ENCODE data around the gene S100A7A. TPM values are rescaled to one million over a fixed set of nuclear protein-coding genes. Genes with fewer than 3 reads are reported as not detected.

The S100A7A gene
- polyA plus RNA-seq, 2 donors, result 0.02 to 1.3 TPM

DNA sequence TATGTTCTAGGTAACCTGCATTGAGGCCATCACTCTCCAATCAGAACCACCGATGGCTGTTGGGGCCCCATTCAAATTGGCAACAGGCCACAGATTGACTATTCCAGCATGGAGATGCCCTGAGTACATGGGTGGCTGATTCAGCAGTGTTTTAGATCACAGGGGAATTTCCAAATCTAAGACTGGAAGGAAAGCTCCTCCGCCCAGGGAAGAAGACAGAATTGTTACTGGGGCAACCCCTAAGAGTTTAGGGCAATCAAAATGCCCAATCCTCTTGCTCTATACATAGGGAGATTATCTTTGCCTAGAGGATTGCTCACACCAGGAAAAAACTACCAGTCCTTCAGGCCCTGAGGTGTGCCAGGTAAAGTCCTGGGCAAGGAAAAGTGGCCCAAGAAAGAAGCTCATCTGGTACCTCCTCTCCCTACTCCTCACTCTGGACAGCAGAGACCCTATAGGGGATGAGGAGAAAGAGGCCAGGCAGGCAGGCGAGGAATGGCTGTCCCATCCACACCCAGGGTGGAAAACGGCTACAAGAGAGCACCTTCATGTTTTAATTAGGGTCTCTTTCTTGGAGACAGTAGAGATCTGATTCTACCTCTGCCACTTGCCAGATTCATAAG lies 31.3 kb upstream of the S100A7A start:
- Histone ChIP-seq H3K27ac (ENCODE audit: low read depth in 2 of 2, low read length in 1 of 2) (peak overlapping the region; percentile 86 to 95), H3K4me1 (ENCODE audit: control insufficient read depth in 2 of 2, insufficient read depth in 2 of 2, low read length in 1 of 2) (peaks cover 0 to 8% of the 10 kb centered on the region in 2 donors), H3K4me3 (ENCODE audit: low read depth in 1 of 2, low read length in 2 of 2) (no peak overlapping the region), H3K36me3 (ENCODE audit: control insufficient read depth in 2 of 2, insufficient read depth in 2 of 2, low read length in 1 of 2) (no peaks in the 10 kb centered on the region), H3K9me3 (ENCODE audit: control insufficient read depth in 2 of 2, insufficient read depth in 1 of 2, low read depth in 1 of 2, low read length in 1 of 2) (peaks cover 0 to 3% of the 10 kb centered on the region in 2 donors), H3K27me3 (ENCODE audit: control insufficient read depth in 1 of 2, insufficient read depth in 2 of 2, low read length in 2 of 2) (no peaks in the 10 kb centered on the region)
- 62 to 70% methylated on average over 4 of the region's 4 CpGs for WGBS, 2 donors

DNA sequence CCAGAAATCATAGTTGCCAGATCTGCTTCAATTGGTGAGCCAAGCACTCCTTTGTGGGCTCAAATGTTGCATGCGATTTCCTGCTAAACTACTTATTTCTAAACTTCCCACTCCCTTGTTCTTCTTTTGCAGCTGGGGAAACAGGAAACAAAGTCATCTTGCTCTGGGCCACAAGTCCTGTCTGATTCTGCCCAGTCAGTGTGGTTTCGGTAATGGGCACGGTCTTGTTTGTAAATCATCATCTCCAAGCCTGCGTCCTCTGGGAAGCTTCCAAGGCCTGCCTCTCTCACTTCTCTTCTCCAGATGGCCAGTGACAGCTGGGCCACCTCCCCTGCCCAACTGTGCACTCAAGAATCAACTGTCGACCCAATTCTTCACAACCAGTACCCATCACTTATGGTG lies 29.8 kb upstream of the S100A7A start:
- no peaks in the 10 kb centered on the region for H3K36me3 ChIP-seq (ENCODE audit: control insufficient read depth in 2 of 2, insufficient read depth in 2 of 2, low read length in 1 of 2)
- WGBS, 2 donors, result 31 to 45% methylated on average over 5 of the region's 5 CpGs
- peaks cover 0 to 11% of the 10 kb centered on the region in 2 donors for H3K4me1 ChIP-seq (ENCODE audit: control insufficient read depth in 2 of 2, insufficient read depth in 2 of 2, low read length in 1 of 2)
- no peak overlapping the region for H3K4me3 ChIP-seq (ENCODE audit: low read depth in 1 of 2, low read length in 2 of 2)
- H3K27ac ChIP-seq (ENCODE audit: low read depth in 2 of 2, low read length in 1 of 2), result peak overlapping the region; percentile 80 to 90
- no peaks in the 10 kb centered on the region for H3K9me3 ChIP-seq (ENCODE audit: control insufficient read depth in 2 of 2, insufficient read depth in 1 of 2, low read depth in 1 of 2, low read length in 1 of 2)
- H3K27me3 ChIP-seq (ENCODE audit: control insufficient read depth in 1 of 2, insufficient read depth in 2 of 2, low read length in 2 of 2), result no peaks in the 10 kb centered on the region

DNA sequence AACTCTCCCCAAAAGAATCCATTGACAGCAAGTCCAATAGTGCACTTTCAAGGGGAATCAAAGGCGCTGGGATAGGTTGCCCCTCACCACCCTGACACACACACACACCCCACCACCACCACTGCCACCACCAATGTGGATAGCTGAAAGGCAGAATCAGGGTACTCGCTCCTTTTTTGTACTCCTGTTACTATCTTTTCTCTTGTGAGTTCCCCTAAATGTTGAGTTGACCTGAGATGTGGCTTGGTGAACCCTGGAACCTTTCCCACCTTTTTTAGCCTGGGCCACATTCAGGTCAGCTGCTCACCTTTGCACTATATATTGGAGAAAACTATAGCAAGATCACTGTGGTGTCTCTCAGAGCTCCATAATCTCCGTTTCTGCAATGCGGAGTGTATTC lies 29.3 kb upstream of the S100A7A start:
- H3K4me1 ChIP-seq (ENCODE audit: control insufficient read depth in 2 of 2, insufficient read depth in 2 of 2, low read length in 1 of 2), result peaks cover 0 to 13% of the 10 kb centered on the region in 2 donors
- no peaks in the 10 kb centered on the region for H3K27me3 ChIP-seq (ENCODE audit: control insufficient read depth in 1 of 2, insufficient read depth in 2 of 2, low read length in 2 of 2)
- peak overlapping the region; percentile 80 to 90 for H3K27ac ChIP-seq (ENCODE audit: low read depth in 2 of 2, low read length in 1 of 2)
- no peak overlapping the region for H3K4me3 ChIP-seq (ENCODE audit: low read depth in 1 of 2, low read length in 2 of 2)
- no peaks in the 10 kb centered on the region for H3K9me3 ChIP-seq (ENCODE audit: control insufficient read depth in 2 of 2, insufficient read depth in 1 of 2, low read depth in 1 of 2, low read length in 1 of 2)
- WGBS, 2 donors, result 83 to 91% methylated on average over 4 of the region's 4 CpGs
- H3K36me3 ChIP-seq (ENCODE audit: control insufficient read depth in 2 of 2, insufficient read depth in 2 of 2, low read length in 1 of 2), result no peaks in the 10 kb centered on the region

DNA sequence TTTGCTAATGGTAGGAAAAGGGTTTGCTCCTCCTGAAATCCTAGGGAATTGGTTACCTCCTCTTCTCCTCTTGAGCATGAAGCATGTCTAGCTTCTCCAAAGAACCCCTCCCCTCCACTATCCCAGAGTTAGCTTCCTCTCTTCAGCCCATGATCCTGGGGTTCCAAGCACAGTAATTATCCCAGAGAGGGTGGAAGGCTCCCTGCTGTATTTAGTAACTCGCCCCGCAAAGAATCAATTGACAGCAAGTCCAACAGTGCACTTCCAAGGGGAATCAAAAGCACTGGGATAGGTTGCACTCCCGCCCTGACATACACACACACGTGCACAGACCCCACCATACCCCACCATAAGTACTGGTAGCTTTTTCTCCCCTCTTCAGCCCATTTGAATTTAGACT lies 28.5 kb upstream of the S100A7A start:
- H3K4me3 ChIP-seq (ENCODE audit: low read depth in 1 of 2, low read length in 2 of 2), result no peak overlapping the region
- H3K9me3 ChIP-seq (ENCODE audit: control insufficient read depth in 2 of 2, insufficient read depth in 1 of 2, low read depth in 1 of 2, low read length in 1 of 2), result no peaks in the 10 kb centered on the region
- H3K27ac ChIP-seq (ENCODE audit: low read depth in 2 of 2, low read length in 1 of 2), result peak overlapping the region; percentile 82 to 84
- H3K4me1 ChIP-seq (ENCODE audit: control insufficient read depth in 2 of 2, insufficient read depth in 2 of 2, low read length in 1 of 2), result peaks cover 0 to 16% of the 10 kb centered on the region in 2 donors
- H3K36me3 ChIP-seq (ENCODE audit: control insufficient read depth in 2 of 2, insufficient read depth in 2 of 2, low read length in 1 of 2), result no peaks in the 10 kb centered on the region
- WGBS, 2 donors, result 79 to 85% methylated on average over 4 of the region's 4 CpGs
- no peaks in the 10 kb centered on the region for H3K27me3 ChIP-seq (ENCODE audit: control insufficient read depth in 1 of 2, insufficient read depth in 2 of 2, low read length in 2 of 2)

DNA sequence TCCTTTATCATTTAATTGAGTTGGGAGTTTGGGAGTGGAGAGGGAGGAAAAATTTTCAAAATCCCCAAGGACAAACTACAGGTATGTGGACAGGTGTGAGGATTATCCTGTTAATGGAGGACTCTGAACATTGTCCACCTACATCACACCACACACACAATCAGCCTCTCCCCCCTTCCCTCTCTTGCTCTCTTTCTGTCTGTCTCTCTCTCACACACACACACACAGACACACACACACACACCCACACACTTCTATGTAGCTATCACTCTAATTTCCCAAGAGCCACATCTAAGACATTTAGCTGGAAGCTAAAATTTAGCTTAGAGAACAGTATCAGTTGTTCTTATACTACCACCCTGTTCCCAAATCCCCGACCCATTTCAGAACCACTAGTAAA lies 26.9 kb upstream of the S100A7A start:
- Histone ChIP-seq H3K36me3 (ENCODE audit: control insufficient read depth in 2 of 2, insufficient read depth in 2 of 2, low read length in 1 of 2) (no peaks in the 10 kb centered on the region), H3K9me3 (ENCODE audit: control insufficient read depth in 2 of 2, insufficient read depth in 1 of 2, low read depth in 1 of 2, low read length in 1 of 2) (no peaks in the 10 kb centered on the region), H3K27ac (ENCODE audit: low read depth in 2 of 2, low read length in 1 of 2) (peak overlapping the region; percentile 89 to 95), H3K4me3 (ENCODE audit: low read depth in 1 of 2, low read length in 2 of 2) (peak overlapping the region; percentile 53 to 64), H3K4me1 (ENCODE audit: control insufficient read depth in 2 of 2, insufficient read depth in 2 of 2, low read length in 1 of 2) (peaks cover 0 to 20% of the 10 kb centered on the region in 2 donors), H3K27me3 (ENCODE audit: control insufficient read depth in 1 of 2, insufficient read depth in 2 of 2, low read length in 2 of 2) (no peaks in the 10 kb centered on the region)
- WGBS, 2 donors, result 84 to 85% methylated on average over 1 of the region's 1 CpG

DNA sequence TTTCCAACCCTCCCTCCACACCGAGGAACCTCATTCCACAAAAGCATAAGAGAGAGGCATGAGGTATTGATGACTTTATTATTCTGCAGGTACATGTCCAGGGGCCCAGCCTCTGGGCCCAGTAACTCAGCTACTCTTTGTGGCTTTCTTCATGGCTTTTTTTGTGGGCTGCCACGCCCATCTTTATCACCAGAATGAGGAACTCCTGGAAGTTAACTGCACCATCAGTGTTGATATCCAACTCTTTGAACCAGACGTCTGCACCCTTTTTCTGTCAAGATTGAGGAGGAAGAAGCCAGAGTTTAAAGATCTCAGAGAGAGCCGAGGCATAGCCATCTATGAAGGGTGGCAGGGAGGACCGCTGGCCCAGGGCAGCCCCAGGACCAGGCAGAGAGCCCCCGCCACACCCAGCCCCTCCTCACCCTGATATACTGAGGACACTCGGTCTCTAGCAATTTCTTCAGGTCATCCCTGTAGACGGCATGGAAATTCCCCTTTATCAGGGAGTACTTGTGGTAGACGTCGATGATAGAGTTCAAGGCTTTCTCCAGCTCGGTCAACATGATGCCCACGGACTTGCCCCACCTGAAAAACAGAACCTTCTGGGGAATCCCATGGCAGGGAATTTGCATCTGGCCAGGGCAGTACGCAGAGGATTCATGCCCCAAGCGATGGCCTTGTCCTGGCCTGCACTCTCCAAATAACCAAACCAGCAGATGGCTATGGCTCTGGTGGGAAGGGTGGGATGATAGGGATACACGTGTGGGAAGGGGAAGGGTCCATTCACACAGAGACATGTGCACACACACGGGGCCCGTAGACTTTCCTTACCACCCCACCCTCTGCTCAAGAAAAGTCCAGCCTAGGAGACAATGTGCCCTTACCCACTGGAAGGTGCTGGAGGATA lies 26.1 kb upstream of the S100A7A start:
- WGBS, 2 donors, result 52 to 61% methylated on average over 17 of the region's 17 CpGs
- H3K4me1 ChIP-seq (ENCODE audit: control insufficient read depth in 2 of 2, insufficient read depth in 2 of 2, low read length in 1 of 2), result peaks cover 0 to 26% of the 10 kb centered on the region in 2 donors
- peak overlapping the region; percentile 89 to 95 for H3K27ac ChIP-seq (ENCODE audit: low read depth in 2 of 2, low read length in 1 of 2)
- no peaks in the 10 kb centered on the region for H3K36me3 ChIP-seq (ENCODE audit: control insufficient read depth in 2 of 2, insufficient read depth in 2 of 2, low read length in 1 of 2)
- H3K4me3 ChIP-seq (ENCODE audit: low read depth in 1 of 2, low read length in 2 of 2), result peak overlapping the region; percentile 53 to 64
- no peaks in the 10 kb centered on the region for H3K27me3 ChIP-seq (ENCODE audit: control insufficient read depth in 1 of 2, insufficient read depth in 2 of 2, low read length in 2 of 2)
- no peaks in the 10 kb centered on the region for H3K9me3 ChIP-seq (ENCODE audit: control insufficient read depth in 2 of 2, insufficient read depth in 1 of 2, low read depth in 1 of 2, low read length in 1 of 2)

DNA sequence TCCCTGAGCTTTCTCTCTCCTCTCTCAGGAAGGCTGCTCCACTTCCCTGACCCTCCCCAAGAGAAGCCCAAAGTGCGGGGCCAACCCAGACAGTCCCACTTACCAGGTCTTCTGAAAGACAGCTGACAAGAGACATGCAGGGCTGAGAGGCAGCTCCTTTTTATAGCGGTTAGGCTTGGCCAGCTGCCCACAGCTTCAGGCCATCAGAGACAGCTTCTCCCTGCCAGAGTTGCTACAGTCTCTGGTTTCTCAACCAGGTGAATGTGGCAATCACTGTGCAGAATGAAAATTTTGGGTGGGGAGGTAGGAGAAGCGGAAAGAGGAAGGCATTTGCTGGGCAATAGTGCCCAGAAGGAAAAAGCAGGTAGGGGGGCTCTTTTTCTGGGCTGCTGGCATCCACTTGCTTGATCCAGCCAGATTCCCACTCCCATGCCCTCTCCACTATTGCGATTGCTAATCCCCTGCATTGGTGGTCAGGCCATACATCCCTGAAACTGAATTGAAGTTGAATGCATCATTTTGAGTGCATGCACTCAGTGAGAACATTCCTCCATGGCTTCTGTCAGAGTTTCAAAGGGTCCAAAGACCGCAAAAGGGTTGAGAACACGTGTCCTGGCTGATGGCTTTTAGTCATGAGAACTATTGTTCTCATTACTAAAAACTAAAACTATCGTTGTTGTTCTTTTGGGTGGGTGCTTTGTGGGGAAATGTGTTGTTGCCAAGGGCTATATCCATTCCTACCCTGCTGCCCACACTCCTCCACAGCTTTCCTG lies 25.2 kb upstream of the S100A7A start, which contains the start of gene S100A8:
Gene S100A8, minus strand, starts transcription at position 136 of the 773 bp plus-strand sequence. CDS start 538 bp downstream, outside the sequence.
- Histone ChIP-seq H3K4me1 (ENCODE audit: control insufficient read depth in 2 of 2, insufficient read depth in 2 of 2, low read length in 1 of 2) (peaks cover 0 to 28% of the 10 kb centered on the region in 2 donors), H3K36me3 (ENCODE audit: control insufficient read depth in 2 of 2, insufficient read depth in 2 of 2, low read length in 1 of 2) (no peaks in the 10 kb centered on the region), H3K4me3 (ENCODE audit: low read depth in 1 of 2, low read length in 2 of 2) (peak within 1 kb of the TSS; percentile 53 to 64), H3K9me3 (ENCODE audit: control insufficient read depth in 2 of 2, insufficient read depth in 1 of 2, low read depth in 1 of 2, low read length in 1 of 2) (no peaks in the 10 kb centered on the region), H3K27ac (ENCODE audit: low read depth in 2 of 2, low read length in 1 of 2) (peak within 1 kb of the TSS; percentile 89 to 95), H3K27me3 (ENCODE audit: control insufficient read depth in 1 of 2, insufficient read depth in 2 of 2, low read length in 2 of 2) (no peaks in the 10 kb centered on the region)
- 48 to 55% methylated on average over 7 of the region's 7 CpGs for WGBS, 2 donors

DNA sequence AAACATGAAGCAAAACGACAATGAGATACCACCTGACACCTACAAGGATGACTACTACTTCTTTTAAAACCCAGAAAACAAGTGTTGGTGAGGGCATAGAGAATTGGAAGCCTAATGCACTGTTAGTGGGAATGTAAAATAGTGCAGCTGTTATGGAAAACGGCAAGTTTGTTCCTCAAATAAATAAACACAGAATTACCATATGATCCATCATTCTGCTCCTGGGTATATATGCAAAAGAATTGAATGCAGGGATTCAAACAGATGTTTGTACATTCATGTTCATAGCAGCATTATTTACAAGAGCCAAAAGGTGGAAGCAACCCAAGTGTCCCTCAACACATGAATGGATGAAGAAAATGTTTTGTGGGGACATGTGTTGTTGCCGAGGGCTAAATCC lies 24.1 kb upstream of the S100A7A start:
- Histone ChIP-seq H3K27me3 (ENCODE audit: control insufficient read depth in 1 of 2, insufficient read depth in 2 of 2, low read length in 2 of 2) (no peaks in the 10 kb centered on the region), H3K4me3 (ENCODE audit: low read depth in 1 of 2, low read length in 2 of 2) (peak overlapping the region; percentile 5 to 18), H3K36me3 (ENCODE audit: control insufficient read depth in 2 of 2, insufficient read depth in 2 of 2, low read length in 1 of 2) (no peaks in the 10 kb centered on the region), H3K27ac (ENCODE audit: low read depth in 2 of 2, low read length in 1 of 2) (peak overlapping the region; percentile 63 to 90), H3K4me1 (ENCODE audit: control insufficient read depth in 2 of 2, insufficient read depth in 2 of 2, low read length in 1 of 2) (peaks cover 0 to 25% of the 10 kb centered on the region in 2 donors), H3K9me3 (ENCODE audit: control insufficient read depth in 2 of 2, insufficient read depth in 1 of 2, low read depth in 1 of 2, low read length in 1 of 2) (peaks cover 0 to 2% of the 10 kb centered on the region in 2 donors)
- 47 to 48% methylated on average over 3 of the region's 3 CpGs for WGBS, 2 donors

DNA sequence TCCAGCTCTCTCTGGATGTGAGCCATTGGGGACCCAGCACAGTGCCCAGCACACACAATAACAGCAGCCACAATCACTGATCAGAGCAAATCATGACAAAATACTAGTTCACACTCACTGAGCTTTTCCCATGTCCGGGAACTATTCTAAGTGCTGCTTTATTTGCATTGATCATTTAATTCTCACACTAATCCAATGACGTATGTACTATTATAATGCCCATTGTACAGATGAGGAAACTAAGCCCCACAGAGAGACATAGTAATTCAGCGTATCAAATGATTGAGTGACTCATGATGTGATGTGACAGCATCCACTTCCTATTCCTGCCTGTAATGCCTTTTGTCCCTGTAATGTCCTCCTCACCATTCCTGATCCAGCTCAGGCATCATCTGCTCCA lies 23.5 kb upstream of the S100A7A start:
- Histone ChIP-seq H3K27me3 (ENCODE audit: control insufficient read depth in 1 of 2, insufficient read depth in 2 of 2, low read length in 2 of 2) (no peaks in the 10 kb centered on the region), H3K4me1 (ENCODE audit: control insufficient read depth in 2 of 2, insufficient read depth in 2 of 2, low read length in 1 of 2) (peaks cover 0 to 25% of the 10 kb centered on the region in 2 donors)

More for the DNA sequence above, 23.5 kb upstream of the S100A7A start:
- Histone ChIP-seq H3K4me3 (ENCODE audit: low read depth in 1 of 2, low read length in 2 of 2) (peak overlapping the region; percentile 5 to 18), H3K9me3 (ENCODE audit: control insufficient read depth in 2 of 2, insufficient read depth in 1 of 2, low read depth in 1 of 2, low read length in 1 of 2) (peaks cover 0 to 2% of the 10 kb centered on the region in 2 donors), H3K36me3 (ENCODE audit: control insufficient read depth in 2 of 2, insufficient read depth in 2 of 2, low read length in 1 of 2) (no peaks in the 10 kb centered on the region), H3K27ac (ENCODE audit: low read depth in 2 of 2, low read length in 1 of 2) (peak overlapping the region; percentile 65 to 90)
- 57 to 63% methylated on average over 3 of the region's 3 CpGs for WGBS, 2 donors

Data from esophagus (tissue), 2 donors.